ENCODE results near the gene ZNF654. TPM values are rescaled to one million over a fixed set of nuclear protein-coding genes. Genes with fewer than 3 reads are reported as not detected.
A peak's percentile ranks its signal among the peaks of the same experiment; 100 is the strongest.

Gene ZNF654
- total and polyA plus RNA-seq, 4 experiments from 2014 or later: 5.9 to 30.3 (median 19.5) TPM

- ChIA-PET POLR2A (ENCODE audit: partially characterized antibody) (interaction anchor here (0.6 to 4.8 kb wide), 17 partner anchors 10 to 831 kb away, joined by 3 to 103 read pairs (median 4); partner anchors contain the start of genes C3orf38 and CHMP2B), CTCF (ENCODE audit: partially characterized antibody) (interaction anchor here (1.0 to 1.7 kb wide), 3 partner anchors 26 to 56 kb away, joined by 3 to 8 read pairs (median 5); no protein-coding TSS in a partner anchor)
- peaks cover 0 to 2% (median 0%) of the 10 kb centered on the region in 8 donors for H3K9me3 Mint-ChIP-seq
- Histone ChIP-seq H3K27ac (ENCODE audit: low read depth, low read length) (peak overlapping the region; percentile 75), H3K4me1 (ENCODE audit: insufficient read depth, low read length) (peaks cover 60% of the 10 kb centered on the region), H3K27me3 (ENCODE audit: insufficient read depth, low read length) (no peaks in the 10 kb centered on the region), H3K4me3 (ENCODE audit: low read length in 2 of 2) (peak overlapping the region; percentile 38 to 92), H3K9me3 (ENCODE audit: control insufficient read depth in 1 of 2, low read length in 2 of 2) (no peaks in the 10 kb centered on the region), H3K36me3 (ENCODE audit: insufficient read depth, low read length) (peaks cover 12% of the 10 kb centered on the region)
- DNase-seq: peak in 2 of 5 donors; percentile 18 to 29
- intact Hi-C loops (cut with micrococcal nuclease): loop anchor here (1.0 kb wide), 1 partner anchor 56 kb away; no protein-coding TSS in a partner anchor
- H3K27me3 Mint-ChIP-seq: no peaks in the 10 kb centered on the region
- H3K4me1 Mint-ChIP-seq: peaks cover 32 to 79% (median 54%) of the 10 kb centered on the region in 4 donors
- H3K27ac Mint-ChIP-seq: peak overlapping the region; percentile 95 to 99 (median 98)
- H3K36me3 Mint-ChIP-seq: peaks cover 23 to 45% of the 10 kb centered on the region in 2 donors
- peak overlapping the region; percentile 90 to 99 (median 98) for H3K4me3 Mint-ChIP-seq
Measured at GRCh38 chr3:88057630-88058305, 1.3 kb upstream of the ZNF654 start.

DNA sequence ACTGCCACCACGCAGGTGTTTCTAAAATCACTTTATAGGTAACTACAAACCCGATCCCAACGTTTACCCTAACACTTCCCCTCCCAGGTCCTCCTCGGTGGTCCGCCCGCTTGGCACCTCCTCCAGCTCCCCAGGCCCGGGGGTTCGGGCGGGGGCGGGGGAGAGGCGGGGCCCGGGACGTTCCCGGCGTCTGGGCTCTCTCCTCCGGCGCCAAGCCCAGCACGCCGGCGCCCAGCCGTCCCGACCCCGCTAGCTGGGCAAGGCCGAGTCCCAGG lies 812 bp upstream of the ZNF654 start:
- intact Hi-C loops (cut with micrococcal nuclease): loop anchor here (1.0 kb wide), 1 partner anchor 55 kb away; no protein-coding TSS in a partner anchor
- no peak for DNase-seq
- CTCF ChIA-PET (ENCODE audit: partially characterized antibody): interaction anchor here (1.0 to 1.7 kb wide), 3 partner anchors 26 to 55 kb away, joined by 3 to 8 read pairs (median 5); no protein-coding TSS in a partner anchor

DNA sequence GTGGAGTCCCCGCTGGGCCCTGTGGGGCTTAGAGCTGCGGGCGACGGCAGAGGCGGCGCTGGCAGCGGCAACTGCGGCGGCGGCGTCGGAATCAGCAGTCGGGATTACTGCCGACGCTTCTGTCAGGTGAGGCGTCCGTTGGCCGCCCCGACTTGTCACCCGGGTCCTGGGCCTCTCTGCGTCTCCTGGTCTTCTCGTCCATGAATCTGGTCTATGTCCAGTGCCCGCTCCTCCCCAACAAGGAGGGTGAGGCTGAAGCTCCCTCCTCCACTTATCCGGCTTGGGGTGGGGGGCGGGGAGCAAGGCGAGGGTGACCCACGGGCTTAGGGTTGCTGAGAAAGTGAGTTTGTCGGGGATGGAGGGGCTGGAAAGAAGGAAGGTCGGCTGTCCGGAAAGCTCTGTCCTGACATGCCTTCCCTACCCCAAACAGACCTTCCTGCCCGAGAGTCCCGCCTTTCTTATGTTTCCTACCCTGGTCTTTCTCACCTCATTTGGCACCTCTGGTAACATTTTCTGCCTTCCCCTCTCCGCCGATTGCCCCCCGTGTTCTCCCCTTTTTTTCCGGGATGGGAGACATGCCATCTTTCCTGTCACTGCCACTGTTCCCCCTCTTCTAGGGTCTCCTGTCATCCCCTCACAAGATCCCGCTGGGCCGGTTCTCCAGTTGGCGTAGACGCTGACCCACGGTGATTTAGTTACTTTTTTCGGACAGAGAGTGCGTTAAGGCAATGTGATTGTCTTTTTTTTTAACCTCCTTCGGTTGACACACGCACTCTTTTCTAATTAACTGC lies 520 bp downstream of the ZNF654 start:
- Histone ChIP-seq H3K27me3 (ENCODE audit: insufficient read depth, low read length) (no peaks in the 10 kb centered on the region), H3K9me3 (ENCODE audit: control insufficient read depth in 1 of 2, low read length in 2 of 2) (no peaks in the 10 kb centered on the region), H3K4me1 (ENCODE audit: insufficient read depth, low read length) (peaks cover 71% of the 10 kb centered on the region), H3K36me3 (ENCODE audit: insufficient read depth, low read length) (peaks cover 12% of the 10 kb centered on the region), H3K27ac (ENCODE audit: low read depth, low read length) (peak overlapping the region; percentile 75), H3K4me3 (ENCODE audit: low read length in 2 of 2) (peak overlapping the region; percentile 73 to 92)
- peak overlapping the region; percentile 94 to 99 (median 98) for H3K4me3 Mint-ChIP-seq
- ChIA-PET POLR2A (ENCODE audit: partially characterized antibody) (interaction anchor here (0.9 to 4.8 kb wide), 12 partner anchors 8 to 832 kb away, joined by 3 to 103 read pairs (median 10); partner anchors contain the start of genes C3orf38 and CHMP2B), CTCF (ENCODE audit: partially characterized antibody) (interaction anchor here (1.1 to 2.3 kb wide), 4 partner anchors 50 to 54 kb away, joined by 4 to 8 read pairs (median 6); no protein-coding TSS in a partner anchor)
- peak in 3 of 5 donors; percentile 3 to 47 (median 18) for DNase-seq
- peaks cover 23 to 41% of the 10 kb centered on the region in 2 donors for H3K36me3 Mint-ChIP-seq
- intact Hi-C loops (cut with micrococcal nuclease): loop anchor here (1.0 kb wide), 4 partner anchors 28 to 832 kb away; partner anchors contain the start of genes C3orf38 and CHMP2B
- peaks cover 0 to 2% (median 0%) of the 10 kb centered on the region in 8 donors for H3K9me3 Mint-ChIP-seq
- H3K27ac Mint-ChIP-seq: peak overlapping the region; percentile 95 to 99 (median 97)
- peaks cover 40 to 86% (median 61%) of the 10 kb centered on the region in 4 donors for H3K4me1 Mint-ChIP-seq
- no peaks in the 10 kb centered on the region for H3K27me3 Mint-ChIP-seq

More for the DNA sequence above, 812 bp upstream of the ZNF654 start:
- Mint-ChIP-seq H3K4me3 (peak overlapping the region; percentile 94 to 99 (median 98)), H3K27ac (peak overlapping the region; percentile 95 to 99 (median 98)), H3K36me3 (peaks cover 23 to 45% of the 10 kb centered on the region in 2 donors), H3K4me1 (peaks cover 36 to 79% (median 56%) of the 10 kb centered on the region in 4 donors), H3K9me3 (peaks cover 0 to 2% (median 0%) of the 10 kb centered on the region in 8 donors), H3K27me3 (no peaks in the 10 kb centered on the region)
- POLR2A ChIA-PET (ENCODE audit: partially characterized antibody): interaction anchor here (0.6 to 4.8 kb wide), 19 partner anchors 9 to 831 kb away, joined by 3 to 103 read pairs (median 4); partner anchors contain the start of genes C3orf38 and CHMP2B
- Histone ChIP-seq H3K4me3 (ENCODE audit: low read length in 2 of 2) (peak overlapping the region; percentile 38 to 92), H3K4me1 (ENCODE audit: insufficient read depth, low read length) (peaks cover 65% of the 10 kb centered on the region), H3K9me3 (ENCODE audit: control insufficient read depth in 1 of 2, low read length in 2 of 2) (no peaks in the 10 kb centered on the region), H3K36me3 (ENCODE audit: insufficient read depth, low read length) (peaks cover 12% of the 10 kb centered on the region), H3K27me3 (ENCODE audit: insufficient read depth, low read length) (no peaks in the 10 kb centered on the region), H3K27ac (ENCODE audit: low read depth, low read length) (peak overlapping the region; percentile 75)

DNA sequence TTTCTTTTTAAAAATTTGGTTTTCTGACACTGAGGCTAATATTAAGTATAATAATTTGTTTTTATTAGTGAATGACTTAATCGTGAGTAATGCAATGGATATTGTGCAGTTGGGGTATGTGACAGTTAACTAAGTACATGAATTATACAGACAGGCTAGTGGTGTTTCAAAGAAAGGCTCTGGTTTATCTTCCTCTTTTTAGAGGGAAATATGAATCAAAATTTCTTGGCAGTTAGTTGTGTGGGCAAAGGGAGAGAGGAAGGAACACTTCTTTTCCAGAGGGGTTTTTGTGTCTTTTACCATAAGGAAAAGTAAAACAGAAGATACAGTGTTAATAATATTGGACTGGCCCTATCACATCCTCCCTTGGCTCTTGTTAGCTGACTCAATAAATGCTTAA lies 2.7 kb downstream of the ZNF654 start:
- CTCF ChIA-PET (ENCODE audit: partially characterized antibody): interaction anchor here (2.3 kb wide), 1 partner anchor 51 kb away, joined by 7 read pairs; no protein-coding TSS in a partner anchor
- H3K27ac Mint-ChIP-seq: no peak overlapping the region

DNA sequence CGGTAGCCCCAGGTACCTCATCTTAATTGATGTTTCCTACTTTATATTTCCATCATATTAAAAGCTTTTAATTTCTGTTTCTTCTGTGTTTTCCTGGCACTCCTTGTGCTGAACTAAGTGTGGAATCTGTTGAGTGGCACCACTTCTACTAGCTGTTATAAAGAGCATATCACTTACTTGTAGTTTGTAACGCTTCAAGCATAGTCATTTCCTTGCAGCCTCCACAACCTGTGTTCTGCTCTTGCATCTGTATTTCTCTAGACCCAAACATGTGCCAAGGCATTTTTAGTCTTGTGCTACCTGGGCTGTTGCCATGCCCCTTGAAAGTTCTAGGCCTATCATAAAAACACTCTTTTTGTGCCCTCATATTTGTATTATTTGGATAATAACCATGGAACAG lies 16.0 kb downstream of the ZNF654 start:
- Histone ChIP-seq H3K4me1 (ENCODE audit: insufficient read depth, low read length) (peaks cover 30% of the 10 kb centered on the region), H3K36me3 (ENCODE audit: insufficient read depth, low read length) (no peaks in the 10 kb centered on the region), H3K27me3 (ENCODE audit: insufficient read depth, low read length) (no peaks in the 10 kb centered on the region), H3K4me3 (ENCODE audit: low read length in 2 of 2) (no peak overlapping the region), H3K27ac (ENCODE audit: low read depth, low read length) (no peak overlapping the region), H3K9me3 (ENCODE audit: control insufficient read depth in 1 of 2, low read length in 2 of 2) (no peaks in the 10 kb centered on the region)
- H3K27ac Mint-ChIP-seq: peak overlapping the region in 2 of 7 donors; percentile 20 to 43
- ChIA-PET CTCF (ENCODE audit: partially characterized antibody) (no interaction called here), POLR2A (ENCODE audit: partially characterized antibody) (no interaction called here)
- H3K4me3 Mint-ChIP-seq: peak overlapping the region in 2 of 8 donors; percentile 6 to 31
- H3K36me3 Mint-ChIP-seq: peaks cover 6 to 11% of the 10 kb centered on the region in 2 donors
- peaks cover 0 to 10% (median 0%) of the 10 kb centered on the region in 8 donors for H3K9me3 Mint-ChIP-seq
- no peaks in the 10 kb centered on the region for H3K27me3 Mint-ChIP-seq
- peaks cover 47 to 75% (median 61%) of the 10 kb centered on the region in 4 donors for H3K4me1 Mint-ChIP-seq
- intact Hi-C loops (cut with micrococcal nuclease): no loop called here
- DNase-seq: no peak

More for the DNA sequence above, 2.7 kb downstream of the ZNF654 start:
- Histone ChIP-seq H3K27ac (ENCODE audit: low read depth, low read length) (no peak overlapping the region), H3K27me3 (ENCODE audit: insufficient read depth, low read length) (no peaks in the 10 kb centered on the region), H3K4me3 (ENCODE audit: low read length in 2 of 2) (no peak overlapping the region), H3K9me3 (ENCODE audit: control insufficient read depth in 1 of 2, low read length in 2 of 2) (no peaks in the 10 kb centered on the region), H3K36me3 (ENCODE audit: insufficient read depth, low read length) (no peaks in the 10 kb centered on the region), H3K4me1 (ENCODE audit: insufficient read depth, low read length) (peaks cover 52% of the 10 kb centered on the region)
- Mint-ChIP-seq H3K9me3 (peaks cover 0 to 2% (median 0%) of the 10 kb centered on the region in 8 donors), H3K4me1 (peaks cover 31 to 73% (median 47%) of the 10 kb centered on the region in 4 donors), H3K4me3 (peak overlapping the region; percentile 4 to 65 (median 50)), H3K36me3 (peaks cover 8 to 25% of the 10 kb centered on the region in 2 donors), H3K27me3 (no peaks in the 10 kb centered on the region)
- intact Hi-C loops (cut with micrococcal nuclease): no loop called here
- DNase-seq: no peak
- POLR2A ChIA-PET (ENCODE audit: partially characterized antibody): interaction anchor here (4.8 kb wide), 1 partner anchor 88 kb away, joined by 103 read pairs; the partner anchor contains the start of gene C3orf38

DNA sequence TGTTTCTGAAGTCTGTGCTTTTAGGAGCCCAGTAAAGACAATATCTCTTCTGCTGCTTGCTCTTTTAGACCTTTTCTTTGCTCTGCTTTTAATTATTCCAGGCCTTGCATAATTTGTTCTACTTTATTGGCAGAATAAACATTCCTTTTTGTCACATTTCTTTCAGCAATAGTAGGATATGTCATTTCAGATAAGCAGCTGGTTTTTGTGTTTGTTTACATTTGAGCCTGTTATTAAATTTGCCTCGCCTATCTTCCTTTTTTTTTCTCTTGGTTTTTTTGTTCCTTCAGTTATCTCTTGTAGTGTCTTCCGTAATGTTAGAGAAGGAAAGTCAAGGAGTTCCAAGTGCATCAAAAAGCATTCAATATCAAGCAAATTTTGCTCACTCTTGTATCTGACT lies 16.4 kb downstream of the ZNF654 start:
- ChIA-PET CTCF (ENCODE audit: partially characterized antibody) (no interaction called here), POLR2A (ENCODE audit: partially characterized antibody) (no interaction called here)
- no peaks in the 10 kb centered on the region for H3K36me3 ChIP-seq (ENCODE audit: insufficient read depth, low read length)
- no peaks in the 10 kb centered on the region for H3K9me3 ChIP-seq (ENCODE audit: control insufficient read depth in 1 of 2, low read length in 2 of 2)
- H3K4me1 Mint-ChIP-seq: peaks cover 48 to 78% (median 62%) of the 10 kb centered on the region in 4 donors
- peak overlapping the region in 3 of 7 donors; percentile 0 to 38 (median 13) for H3K27ac Mint-ChIP-seq
- intact Hi-C loops (cut with micrococcal nuclease): no loop called here
- no peak overlapping the region for H3K27ac ChIP-seq (ENCODE audit: low read depth, low read length)
- peaks cover 30% of the 10 kb centered on the region for H3K4me1 ChIP-seq (ENCODE audit: insufficient read depth, low read length)
- peak overlapping the region in 1 of 8 donors; percentile 23 for H3K4me3 Mint-ChIP-seq
- H3K36me3 Mint-ChIP-seq: peaks cover 6 to 11% of the 10 kb centered on the region in 2 donors
- H3K27me3 ChIP-seq (ENCODE audit: insufficient read depth, low read length): no peaks in the 10 kb centered on the region
- H3K27me3 Mint-ChIP-seq: no peaks in the 10 kb centered on the region
- no peak for DNase-seq
- peaks cover 0 to 10% (median 0%) of the 10 kb centered on the region in 8 donors for H3K9me3 Mint-ChIP-seq
- no peak overlapping the region for H3K4me3 ChIP-seq (ENCODE audit: low read length in 2 of 2)
